HG02571 (cell line): Measurements from ENCODE around the gene FOCAD.

Experiments used
- ATAC-seq: cut with Tn5 transposase; IDR thresholded peaks from one replicate; pipeline ENCODE4 v1.9.1; 2021; ENCODE audit warnings: mild to moderate bottlenecking, moderate library complexity; ENCODE audit not compliant: unreplicated experiment

The FOCAD gene

DNA sequence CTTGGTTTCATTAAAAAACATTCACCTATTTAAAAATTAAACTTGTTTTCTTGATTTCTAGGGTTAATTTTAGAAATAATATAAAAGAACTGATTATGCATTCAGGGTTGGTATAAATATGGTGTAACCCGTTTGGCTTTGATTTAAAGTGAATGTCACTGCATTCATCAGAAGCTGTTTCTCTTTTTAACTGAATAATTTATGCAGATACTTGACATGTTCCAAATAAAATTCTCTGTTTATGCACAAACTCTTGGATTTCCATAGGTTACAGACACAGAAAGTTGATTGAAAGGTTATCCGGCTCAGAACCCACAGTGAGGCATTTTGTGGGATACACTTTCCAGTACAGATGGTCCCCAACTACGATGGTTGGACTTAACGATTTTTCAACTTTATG lies 186.1 kb downstream of the FOCAD start:
- no peak for ATAC-seq

DNA sequence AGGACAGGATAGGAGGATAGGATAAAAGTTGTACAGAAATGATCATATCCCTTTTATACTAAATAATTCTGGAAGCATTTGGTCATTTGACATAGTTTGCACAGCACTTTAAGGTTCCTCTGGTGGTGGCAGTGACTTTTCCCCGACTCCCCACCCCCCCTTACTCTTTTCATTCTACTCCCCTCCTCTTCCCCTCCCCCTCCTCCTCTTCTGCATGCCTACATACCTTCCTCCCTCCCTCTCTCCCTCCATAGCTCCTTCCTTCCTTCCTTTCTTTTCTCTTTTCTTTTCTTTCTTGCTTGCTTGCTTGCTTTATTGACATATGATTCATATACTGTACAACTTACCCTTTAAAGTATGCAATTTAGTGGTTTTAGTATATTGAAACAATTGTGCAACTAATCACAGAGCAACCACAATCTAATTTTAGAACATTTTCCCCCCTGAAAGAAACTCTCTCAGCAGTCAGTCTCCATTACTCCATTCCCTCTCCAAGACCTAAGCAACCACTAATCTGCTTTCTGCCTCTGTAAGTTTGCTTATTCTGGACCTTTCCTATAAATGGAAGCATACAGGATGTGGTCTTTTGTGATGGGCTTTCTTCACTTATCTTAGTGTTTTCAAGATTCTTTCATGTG lies 188.4 kb downstream of the FOCAD start:
- no peak for ATAC-seq

DNA sequence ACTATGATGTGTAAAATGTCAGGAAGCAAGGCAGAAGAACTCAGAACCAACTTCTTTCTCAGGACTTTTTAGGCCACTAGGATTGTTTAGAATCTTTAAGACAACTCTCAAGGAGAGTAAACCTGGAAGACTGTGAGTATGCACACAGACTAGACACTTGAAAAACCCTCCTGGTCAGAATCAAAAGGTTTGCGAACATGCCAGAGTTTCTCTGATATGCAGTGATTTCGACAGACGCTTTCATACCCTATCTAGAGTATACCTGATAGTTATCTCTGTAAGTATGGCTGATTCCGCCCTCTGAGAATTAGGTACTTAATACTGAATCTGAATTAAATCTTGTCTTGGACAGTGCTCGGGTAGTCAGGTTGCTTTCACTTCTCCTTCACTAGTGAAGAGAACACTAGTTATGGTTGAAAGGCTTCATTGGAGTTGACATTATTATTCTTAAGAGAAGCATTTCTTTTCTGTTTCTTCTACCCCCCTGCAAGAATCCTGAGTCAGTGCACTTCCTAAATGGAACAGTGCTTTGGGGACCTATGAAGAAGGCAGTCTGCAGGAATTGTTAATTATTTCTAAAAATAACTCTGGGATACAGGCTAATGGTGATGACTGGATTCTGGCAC lies 189.3 kb downstream of the FOCAD start:
- ATAC-seq: no peak

DNA sequence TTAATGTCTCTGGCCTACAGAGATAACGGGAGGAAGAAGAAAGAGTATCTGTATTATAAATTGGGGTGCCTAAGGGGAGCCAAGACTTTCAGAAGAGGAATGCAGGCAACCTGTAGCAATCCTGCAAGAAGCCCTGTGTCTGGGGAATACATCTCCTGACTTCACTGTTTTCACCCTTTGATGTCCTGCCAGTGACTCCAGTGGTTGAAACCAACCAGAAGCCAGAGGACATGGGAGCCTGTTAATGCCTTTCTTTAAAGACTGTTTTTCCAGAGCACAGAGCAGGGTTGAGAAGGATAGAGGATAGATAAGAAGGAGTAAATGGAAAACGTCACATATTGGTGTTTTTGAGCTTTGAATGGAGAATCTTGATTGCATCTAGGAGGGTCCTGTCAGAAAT lies 196.2 kb downstream of the FOCAD start:
- ATAC-seq: no peak

DNA sequence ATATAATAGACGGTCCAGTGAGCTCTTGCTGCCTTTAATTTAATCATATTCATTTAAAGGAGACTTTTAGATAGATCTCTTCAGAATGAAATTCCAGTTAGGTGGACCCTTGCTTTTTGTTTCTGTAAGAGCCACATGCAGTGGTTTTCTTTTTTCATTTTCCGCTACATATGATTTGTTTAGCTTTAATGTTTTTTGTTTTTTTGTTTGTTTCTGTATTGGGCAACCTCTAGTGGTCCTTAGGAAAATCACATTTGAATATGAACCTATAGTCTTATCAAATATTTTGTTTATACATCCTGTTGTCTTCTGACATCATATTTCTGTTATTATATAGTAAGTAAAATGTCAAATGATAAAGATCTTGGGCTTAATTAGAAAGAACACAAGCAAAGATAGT lies 196.6 kb downstream of the FOCAD start:
- no peak for ATAC-seq

DNA sequence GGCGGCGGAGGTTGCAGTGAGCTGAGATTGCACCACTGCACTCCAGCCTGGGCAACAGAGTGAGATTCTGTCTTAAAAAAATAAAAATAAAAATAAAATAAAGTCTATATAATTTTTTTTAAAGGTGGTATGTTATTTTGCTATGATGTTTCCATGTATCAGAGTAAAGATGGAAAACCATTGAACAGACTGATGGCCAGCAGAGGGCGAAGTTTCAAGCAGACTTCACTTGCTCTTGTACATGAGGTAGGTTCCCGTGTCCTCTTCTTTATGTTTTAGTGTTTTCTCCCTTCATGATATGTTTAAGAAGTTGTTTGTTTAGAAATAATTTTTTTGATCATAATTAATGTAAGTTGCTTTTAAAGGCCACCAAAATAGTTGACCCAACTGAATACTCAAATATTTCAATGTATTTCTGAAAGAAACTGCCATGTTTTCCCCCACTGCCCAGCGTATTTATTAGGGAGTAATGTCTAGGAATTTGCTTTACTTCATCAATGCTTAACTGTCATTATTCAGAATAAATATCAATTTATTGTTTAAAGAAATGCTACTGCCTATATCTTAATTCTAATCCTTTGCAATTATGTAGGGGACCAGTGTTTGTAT lies 201.0 kb downstream of the FOCAD start:
- no peak for ATAC-seq

DNA sequence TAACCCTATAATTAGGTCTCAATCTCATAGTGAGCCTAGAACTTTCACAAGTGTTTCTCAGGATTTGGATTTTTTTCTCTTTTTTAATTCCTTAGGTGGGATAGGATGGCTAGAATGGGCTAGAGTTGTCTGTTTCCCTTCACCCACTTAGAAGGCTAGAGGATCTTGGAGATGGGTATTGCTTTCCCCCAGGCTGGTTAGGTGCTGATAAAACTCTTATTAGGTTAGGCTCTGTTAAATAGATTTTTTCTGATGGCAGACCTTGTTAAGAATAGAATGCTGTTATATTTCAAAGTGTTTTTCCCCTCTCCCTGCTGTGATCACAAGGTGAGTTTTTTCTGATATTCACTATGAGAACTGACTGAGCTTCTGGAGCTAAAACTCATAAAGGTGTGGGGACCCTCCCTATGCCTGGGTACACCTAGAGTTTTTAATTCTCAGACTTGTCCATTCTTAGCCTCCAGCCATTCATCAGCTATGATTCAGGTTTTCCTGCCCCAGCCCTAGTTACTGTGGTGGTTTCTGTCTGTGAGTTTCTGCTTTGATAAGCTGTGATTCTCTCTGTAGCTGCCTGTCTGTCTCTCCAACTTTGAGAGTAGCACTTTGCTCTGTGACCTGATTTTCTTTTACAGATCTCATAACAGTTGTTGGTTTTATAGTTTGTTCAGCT lies 215.0 kb downstream of the FOCAD start:
- ATAC-seq: no peak

DNA sequence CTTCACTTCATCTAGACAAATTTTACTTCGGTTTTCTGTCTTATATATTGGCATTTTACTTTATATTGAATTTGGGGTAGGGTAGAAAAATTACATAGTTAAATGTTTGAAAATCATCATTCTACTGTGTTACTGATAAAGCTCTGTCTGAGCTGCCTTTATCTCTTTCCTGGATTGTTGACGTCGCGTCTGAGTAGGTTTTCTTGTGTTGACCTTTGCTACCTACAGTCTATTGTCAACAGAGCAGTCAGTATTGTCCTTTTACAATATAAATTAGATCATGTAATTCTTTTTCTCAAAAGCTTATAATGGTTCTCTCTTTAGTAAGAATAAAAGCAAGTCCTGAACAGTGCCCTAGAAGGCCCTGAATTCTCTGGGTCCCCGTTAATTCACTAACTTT lies 219.2 kb downstream of the FOCAD start:
- no peak for ATAC-seq

DNA sequence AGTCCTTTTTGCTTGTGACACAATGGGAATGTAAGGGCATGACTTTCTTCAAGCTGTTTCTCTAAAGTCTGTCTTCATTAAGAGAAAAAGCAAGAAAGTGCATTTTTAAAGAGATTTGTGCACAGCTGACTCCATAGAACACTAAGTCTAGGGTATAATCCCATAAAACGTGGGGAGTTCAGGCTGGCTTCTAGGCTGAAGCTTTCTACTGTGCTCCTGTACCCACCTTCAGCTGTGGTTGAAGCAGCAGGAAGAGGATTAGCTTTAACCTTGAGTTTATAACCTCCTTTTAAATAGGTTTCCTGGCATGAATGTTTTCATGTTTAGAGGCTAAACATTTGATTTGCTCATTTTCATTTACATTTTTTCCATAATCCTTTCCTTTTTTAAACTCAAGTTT lies 220.9 kb downstream of the FOCAD start:
- ATAC-seq: no peak

DNA sequence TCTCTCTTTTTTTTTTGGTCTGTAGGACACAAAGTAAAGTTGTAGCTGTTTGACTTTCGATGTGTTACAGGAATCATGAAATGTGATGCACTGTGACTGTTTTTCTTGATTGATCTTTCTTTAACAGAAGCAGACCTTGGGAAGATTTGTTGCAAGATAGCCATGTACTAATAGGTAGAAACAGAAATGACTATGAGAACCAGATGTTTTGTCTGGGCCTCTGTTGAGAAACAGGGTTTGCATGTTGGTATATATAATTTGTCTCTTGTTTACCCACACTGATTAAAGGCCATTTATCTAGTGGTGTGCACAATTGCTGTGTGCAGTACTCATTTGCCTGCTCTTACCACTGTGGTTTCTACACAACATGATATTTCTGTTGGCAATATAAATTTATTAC lies 222.3 kb downstream of the FOCAD start:
- ATAC-seq: no peak

DNA sequence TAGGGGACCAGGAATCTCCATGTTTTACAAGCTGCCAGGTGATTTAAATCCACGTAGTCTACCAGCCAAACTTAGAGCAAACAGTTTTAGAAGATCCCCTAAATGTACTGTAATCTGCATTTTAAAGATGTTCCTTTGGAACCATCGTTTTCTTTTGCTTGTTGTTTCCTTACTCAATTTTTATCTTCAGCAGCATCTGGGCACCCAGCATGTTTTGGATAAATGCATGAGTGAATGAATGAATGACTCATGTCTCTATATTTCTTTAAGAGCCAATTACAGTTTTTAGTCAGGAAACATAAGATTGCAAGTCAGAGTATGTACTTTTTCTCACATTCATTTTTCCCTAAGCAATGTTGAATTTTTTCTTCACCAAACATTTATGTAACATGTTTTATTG lies 224.4 kb downstream of the FOCAD start:
- no peak for ATAC-seq

DNA sequence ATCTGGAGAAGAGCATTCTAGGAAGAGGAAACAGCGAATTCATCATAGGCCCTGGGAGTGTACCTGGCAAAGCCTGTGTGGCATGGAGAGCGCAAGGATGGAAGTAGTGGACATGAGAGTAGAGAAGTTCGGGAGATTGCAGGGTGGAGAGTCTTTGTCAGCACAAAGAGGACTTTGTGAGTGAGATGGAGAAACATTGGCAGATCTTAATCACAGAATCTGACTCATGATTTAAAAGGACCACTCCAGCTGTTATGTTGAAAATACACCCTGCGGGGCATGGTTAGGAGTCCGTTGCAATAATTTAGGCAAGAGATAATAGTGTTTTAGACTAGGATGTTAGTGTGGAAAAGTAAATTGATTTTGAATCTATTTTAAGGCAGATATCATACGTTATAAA lies 230.5 kb downstream of the FOCAD start:
- no peak for ATAC-seq

DNA sequence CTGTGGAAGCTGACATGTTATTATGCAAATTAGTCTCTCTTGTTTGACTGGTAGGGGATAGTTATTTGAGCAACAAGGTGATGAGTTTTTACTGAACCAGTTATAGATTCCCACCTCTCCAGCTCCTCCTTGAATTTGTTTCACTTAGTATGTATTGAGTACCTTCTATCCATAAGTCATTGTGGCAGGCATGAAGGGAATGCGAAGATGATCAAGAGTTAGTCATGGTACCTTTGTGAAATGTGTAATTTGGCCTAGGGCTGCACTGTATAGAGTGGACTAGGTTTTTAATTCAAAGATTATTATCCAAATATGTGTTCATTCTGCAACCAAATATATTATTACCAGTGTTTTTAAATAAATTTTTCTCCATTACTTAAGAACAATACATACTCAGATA lies 237.3 kb downstream of the FOCAD start:
- ATAC-seq: no peak

DNA sequence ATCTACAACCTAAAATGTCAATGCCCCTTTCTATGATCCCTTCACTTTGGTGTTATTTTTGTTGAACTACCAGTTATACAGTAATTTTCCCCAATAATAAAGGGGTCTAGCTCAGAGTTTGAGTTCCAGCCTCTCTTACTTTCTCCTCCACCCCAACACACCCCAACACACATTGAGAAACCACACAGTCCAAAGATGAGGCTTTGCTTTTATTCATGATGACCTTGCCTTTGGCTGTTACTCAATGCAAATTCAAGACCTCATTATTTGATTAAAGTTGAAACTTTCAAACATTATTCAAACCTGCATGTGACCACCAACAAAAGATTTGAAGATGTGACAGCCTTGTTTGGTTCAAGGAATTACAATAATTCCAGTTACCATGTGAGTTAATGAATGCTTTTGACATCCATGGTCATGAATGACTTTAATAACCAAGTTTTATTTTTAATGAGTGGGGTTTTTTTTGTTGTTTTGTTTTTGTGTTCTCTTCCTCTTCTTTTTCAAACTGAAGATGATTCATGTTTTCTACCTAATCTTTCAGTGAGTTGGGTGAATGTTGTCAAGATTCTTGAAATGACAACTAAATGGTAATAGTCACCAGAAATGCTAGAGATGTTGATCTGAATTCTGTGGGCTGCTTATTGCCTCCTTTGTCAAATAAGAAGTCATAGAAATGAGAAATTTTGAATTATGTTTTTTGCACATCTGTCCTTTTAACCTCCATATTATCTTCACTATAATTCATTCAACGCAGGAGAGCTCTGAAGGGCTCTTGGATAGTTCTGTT lies 241.4 kb downstream of the FOCAD start:
- ATAC-seq: no peak

DNA sequence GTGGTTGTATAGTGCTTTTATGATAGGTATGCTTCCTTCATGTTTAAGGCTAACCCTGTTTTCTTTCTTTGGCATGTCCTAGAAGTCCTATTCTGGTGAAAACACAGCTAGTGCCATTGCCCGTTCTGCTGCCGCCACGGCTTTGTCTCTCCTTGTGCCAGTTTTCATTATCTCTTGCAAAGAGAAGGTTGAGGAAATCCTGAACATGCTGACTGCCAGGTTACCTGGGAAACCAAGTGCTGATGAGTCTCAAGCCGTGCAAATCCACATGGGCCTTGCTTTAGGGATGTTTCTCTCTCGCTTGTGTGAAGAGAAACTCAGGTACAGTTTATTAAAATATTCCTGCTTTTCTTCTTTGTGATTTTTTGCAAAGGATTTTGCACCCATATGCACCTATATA lies 245.2 kb downstream of the FOCAD start:
- no peak for ATAC-seq

DNA sequence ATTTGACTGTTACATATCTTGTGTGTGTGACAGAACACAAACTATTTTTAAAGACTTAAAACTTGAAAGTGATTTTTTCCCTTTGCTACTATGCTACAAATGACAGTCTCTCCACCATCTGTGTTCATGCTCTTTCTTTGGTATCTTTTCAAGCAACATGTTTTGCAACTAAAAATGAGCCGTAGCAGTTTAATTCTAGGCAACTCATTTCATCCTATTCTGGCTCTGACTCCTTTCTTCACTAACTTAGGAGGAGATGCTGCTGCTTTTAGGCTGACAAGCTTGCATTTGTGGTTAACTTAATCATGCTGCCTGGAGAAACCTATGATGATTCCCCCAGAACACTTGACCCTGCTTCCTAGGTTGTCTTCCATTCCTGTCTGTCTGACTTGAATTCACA lies 246.8 kb downstream of the FOCAD start:
- no peak for ATAC-seq

DNA sequence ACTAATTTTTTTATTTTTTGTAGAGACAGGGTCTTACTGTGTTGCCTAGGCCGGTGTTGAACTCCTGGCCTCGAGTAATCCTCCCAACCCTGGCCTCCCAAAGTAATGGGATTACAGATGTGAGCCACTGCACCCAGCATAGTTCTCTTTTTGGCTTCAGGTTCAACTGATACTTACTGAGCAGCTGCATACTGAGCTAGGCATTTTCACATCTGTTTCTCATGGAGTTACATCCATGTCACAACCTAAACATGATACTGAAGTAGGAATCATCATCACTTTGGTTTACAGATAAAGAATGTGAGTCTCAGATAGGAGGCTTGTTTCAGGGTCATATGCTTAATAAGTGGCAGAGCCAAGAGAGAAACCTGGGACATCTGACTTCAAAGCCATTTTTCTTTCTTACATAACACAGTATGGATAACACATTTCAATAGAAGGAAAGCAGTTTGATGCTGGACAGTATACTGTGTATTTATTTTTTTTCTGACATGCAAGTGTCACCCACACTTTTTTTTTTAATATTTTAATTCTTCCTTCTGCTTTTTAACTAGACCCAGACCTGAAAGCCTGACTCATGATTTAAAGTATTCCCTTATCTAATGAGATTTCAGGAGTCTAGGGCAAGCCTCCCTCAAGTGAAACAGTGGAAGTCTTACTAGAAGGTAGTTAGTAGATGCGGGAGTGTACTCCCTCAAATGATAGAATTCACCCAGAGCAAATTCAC lies 256.6 kb downstream of the FOCAD start:
- ATAC-seq: peak; percentile 16

DNA sequence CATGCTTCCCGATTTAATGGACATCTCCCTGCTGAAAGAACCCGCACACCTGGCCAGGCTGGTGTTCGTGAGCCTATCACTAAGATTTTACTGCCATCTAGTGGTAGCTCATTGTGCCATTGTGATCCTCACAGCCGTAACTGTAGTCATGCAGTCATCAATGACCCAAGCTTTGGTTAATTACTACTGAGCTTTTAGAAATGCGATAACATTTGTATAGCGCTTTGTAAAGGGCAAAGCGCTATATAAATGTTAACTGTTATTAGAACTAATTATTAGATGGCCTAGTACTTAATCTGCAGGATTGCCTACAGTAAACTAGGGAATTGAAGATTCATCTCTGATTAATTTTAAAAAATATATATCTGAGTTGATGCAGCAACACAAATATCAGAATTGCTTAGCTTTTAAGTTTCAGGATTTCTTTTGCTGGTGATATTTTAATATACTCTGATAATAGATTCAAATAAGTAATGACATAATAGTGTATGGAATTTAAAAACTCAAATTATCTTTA lies 257.2 kb downstream of the FOCAD start:
- ATAC-seq: peak; percentile 98

DNA sequence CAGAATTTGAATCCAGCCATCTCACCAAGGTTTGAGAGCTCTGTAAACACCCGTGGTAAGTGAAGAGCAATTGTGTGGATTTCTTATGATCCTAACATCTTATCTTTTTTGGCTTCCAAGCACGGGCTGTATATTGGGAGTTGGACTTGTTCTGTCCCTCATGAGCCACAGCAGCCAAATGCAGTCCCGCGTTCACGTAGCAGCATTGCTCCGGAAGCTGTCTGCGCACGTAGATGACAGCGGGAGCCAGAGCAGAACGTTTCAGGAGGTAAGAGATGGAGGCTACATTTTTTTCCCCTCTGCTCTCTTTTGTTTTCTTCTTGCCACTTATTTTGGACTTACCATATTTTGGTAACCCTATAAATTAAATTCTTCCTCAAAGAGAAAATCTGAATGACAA lies 260.4 kb downstream of the FOCAD start:
- ATAC-seq: no peak

DNA sequence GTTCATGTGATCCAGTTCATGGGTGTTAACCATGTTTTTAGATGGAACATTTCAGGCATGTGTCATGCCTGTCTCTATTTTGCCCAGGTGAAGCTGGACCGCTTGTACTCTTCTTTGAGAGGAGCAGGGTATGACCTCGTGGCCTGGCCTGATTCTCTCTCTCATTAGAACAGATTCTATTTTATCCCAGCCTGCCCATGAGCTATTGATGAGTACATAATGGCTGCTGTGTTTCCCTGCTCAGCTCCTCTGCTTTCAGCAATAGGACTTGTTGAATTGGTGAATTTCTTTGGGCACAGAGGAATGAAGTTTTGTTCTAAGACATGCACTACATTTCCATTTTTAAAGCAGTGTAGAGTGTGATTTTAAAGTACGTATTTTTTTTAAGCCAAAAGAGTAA lies 261.2 kb downstream of the FOCAD start:
- no peak for ATAC-seq
